Muscle layer of colon (tissue), 2 donors: ENCODE results near the gene PRR16.

Experiments
- H3K27ac ChIP-seq: one replicate; pipeline ENCODE4 v1.7.0; 2013; ENCODE audit warnings: low read depth, mild to moderate bottlenecking, low read length, moderate library complexity
- H3K27me3 ChIP-seq, 2 donors: one replicate each; pipeline ENCODE4 v1.7.0; 2013; ENCODE audit warnings: low read length in 2 of 2, mild to moderate bottlenecking in 2 of 2; ENCODE audit not compliant: insufficient read depth in 2 of 2, control insufficient read depth in 1 of 2
- H3K36me3 ChIP-seq: one replicate; pipeline ENCODE4 v1.7.0; 2013; ENCODE audit warnings: mild to moderate bottlenecking, low read length; ENCODE audit not compliant: insufficient read depth
- H3K4me1 ChIP-seq: one replicate; pipeline ENCODE4 v1.7.0; 2013; ENCODE audit warnings: mild to moderate bottlenecking, low read length; ENCODE audit not compliant: insufficient read depth
- H3K4me3 ChIP-seq, 2 donors: one replicate each; pipeline ENCODE4 v1.7.0; 2013; ENCODE audit warnings: low read length in 2 of 2, low read depth in 1 of 2, mild to moderate bottlenecking in 1 of 2, moderate library complexity in 1 of 2
- H3K9ac ChIP-seq: one replicate; pipeline ENCODE4 v1.7.0; 2013; ENCODE audit warnings: low read length
- H3K9me3 ChIP-seq: one replicate; pipeline ENCODE4 v1.7.0; 2013; ENCODE audit warnings: mild to moderate bottlenecking, low read length
- donor health status: abdominal sarcoma.
- donor health status: Adenocarcinoma of cecum.

PRR16 gene

DNA sequence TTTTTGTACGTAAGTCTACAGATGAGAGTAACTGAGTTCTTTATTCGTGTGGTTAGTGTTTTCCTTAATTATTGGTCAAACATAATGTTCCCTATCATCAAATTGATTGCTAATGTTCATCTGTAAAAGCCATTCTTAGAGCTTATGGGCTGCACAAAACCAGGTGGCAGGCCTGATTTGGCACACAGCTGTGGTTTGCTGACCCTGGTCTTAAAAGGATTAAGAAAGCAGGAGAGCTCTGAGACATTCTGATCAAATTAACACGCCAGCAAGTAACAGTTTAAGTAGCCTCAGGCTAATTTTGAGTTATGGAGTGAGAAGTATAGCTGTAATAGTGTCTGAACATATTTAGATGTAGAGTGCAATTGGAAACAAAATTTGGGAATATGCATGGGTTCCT is 63.2 kb downstream of the PRR16 start:
- Histone ChIP-seq H3K9ac (no peak overlapping the region), H3K4me3 (no peak overlapping the region), H3K36me3 (no peaks in the 10 kb centered on the region), H3K27ac (no peak overlapping the region), H3K27me3 (no peaks in the 10 kb centered on the region), H3K4me1 (no peaks in the 10 kb centered on the region), H3K9me3 (no peaks in the 10 kb centered on the region)

DNA sequence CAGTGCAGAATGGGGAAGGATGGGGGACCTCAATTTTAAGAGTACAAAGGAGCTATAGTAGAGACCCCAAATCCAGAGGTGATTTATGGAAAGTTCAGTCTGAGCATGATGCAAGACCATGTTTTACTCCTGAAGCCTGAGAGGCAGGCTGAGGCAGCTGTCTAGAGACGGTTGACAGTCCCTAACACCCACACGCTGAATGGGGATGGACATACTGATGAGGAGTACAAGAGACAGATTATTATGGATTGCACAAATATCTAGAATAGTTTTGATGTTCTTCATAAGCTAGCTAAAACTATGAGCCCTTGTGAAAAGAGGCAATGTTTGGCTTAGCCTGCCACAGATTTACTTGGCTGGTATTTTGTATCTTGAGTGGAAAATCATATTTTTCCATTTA is 64.5 kb downstream of the PRR16 start:
- H3K27me3 ChIP-seq, result no peaks in the 10 kb centered on the region
- no peak overlapping the region for H3K4me3 ChIP-seq
- H3K9ac ChIP-seq, result no peak overlapping the region
- no peaks in the 10 kb centered on the region for H3K9me3 ChIP-seq
- H3K36me3 ChIP-seq, result no peaks in the 10 kb centered on the region
- H3K4me1 ChIP-seq, result no peaks in the 10 kb centered on the region
- H3K27ac ChIP-seq, result no peak overlapping the region

DNA sequence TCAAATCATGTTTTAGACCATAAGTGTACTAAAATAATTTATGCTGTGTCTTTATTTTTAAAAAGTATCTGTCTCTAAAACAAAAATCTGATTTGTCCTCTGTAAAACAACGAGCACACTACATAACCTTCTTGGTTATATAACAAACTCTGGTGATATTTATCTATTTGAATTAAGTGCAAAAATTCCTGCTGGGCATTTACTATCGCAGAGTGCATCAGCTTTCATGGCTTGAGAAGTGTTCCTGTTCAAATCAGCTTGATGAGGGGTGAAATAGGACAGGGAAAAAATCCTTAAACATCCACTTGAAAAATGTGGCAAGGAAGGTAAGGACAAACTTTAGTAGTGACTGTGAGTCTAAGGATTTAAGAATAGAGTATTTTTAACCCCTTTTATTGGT is 65.3 kb downstream of the PRR16 start:
- no peaks in the 10 kb centered on the region for H3K9me3 ChIP-seq
- no peak overlapping the region for H3K4me3 ChIP-seq
- H3K36me3 ChIP-seq, result no peaks in the 10 kb centered on the region
- H3K27me3 ChIP-seq, result no peaks in the 10 kb centered on the region
- no peaks in the 10 kb centered on the region for H3K4me1 ChIP-seq
- no peak overlapping the region for H3K27ac ChIP-seq
- H3K9ac ChIP-seq, result no peak overlapping the region

DNA sequence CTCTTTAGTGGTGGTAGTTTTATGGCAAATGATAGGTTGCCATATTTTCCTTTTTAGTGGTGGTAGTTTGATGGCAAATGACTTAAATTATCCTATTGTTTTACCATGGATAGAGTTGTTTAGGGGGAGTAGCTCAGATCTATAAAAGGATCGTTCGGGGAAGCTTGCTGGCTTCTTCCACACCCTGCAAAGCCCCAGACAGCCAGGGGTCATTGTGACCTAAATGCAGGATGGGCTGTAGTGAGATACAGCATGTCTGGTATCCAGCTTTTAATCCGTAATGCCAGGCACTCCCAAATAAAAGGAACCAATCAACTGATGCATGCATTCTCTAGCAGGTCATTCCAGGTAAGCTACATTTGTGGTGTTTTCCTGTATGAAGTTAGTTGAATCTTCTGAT is 67.1 kb downstream of the PRR16 start:
- Histone ChIP-seq H3K4me1 (no peaks in the 10 kb centered on the region), H3K9me3 (no peaks in the 10 kb centered on the region), H3K36me3 (no peaks in the 10 kb centered on the region), H3K9ac (no peak overlapping the region), H3K4me3 (no peak overlapping the region), H3K27me3 (no peaks in the 10 kb centered on the region), H3K27ac (no peak overlapping the region)

DNA sequence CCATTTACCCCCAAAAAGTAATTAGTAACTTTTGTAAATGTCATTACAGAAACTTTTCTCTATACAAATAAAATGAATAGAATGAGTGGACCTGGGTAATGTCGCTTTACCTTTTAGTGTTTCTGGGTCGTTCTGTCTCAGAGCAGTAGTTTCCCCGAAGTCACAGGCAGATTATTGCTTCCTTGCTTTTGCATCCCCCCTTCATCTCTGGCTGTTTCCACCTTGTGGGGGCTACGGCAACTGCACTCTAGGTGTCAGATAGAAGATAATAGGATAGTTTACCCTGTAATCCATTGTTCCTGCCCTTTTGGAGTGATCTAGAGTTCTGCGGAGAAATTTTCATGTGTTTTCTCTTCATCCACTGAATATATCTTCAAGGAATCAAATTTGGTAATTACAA is 68.7 kb downstream of the PRR16 start:
- Histone ChIP-seq H3K27me3 (no peaks in the 10 kb centered on the region), H3K36me3 (no peaks in the 10 kb centered on the region), H3K4me3 (no peak overlapping the region), H3K9me3 (no peaks in the 10 kb centered on the region), H3K4me1 (no peaks in the 10 kb centered on the region), H3K9ac (no peak overlapping the region), H3K27ac (no peak overlapping the region)

DNA sequence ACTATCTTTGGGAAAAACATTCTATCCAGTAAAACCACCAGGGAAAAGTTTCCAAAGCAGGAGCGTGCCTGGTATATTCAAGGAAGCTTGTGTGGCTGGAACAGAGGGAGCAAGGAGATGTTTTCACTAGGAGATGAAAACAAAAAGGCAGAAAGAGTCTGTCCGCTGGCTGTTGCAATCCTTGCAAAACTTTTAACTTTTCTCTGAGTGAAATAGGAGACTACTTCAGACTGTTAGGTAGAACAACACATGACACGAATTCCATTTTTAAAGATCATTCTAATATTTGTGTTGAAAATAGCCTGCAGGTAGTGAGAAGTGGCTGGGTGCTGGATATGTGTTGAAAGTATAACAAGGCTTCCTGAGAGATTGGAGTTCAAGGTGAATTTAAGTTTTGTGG is 69.5 kb downstream of the PRR16 start:
- no peaks in the 10 kb centered on the region for H3K9me3 ChIP-seq
- no peaks in the 10 kb centered on the region for H3K27me3 ChIP-seq

DNA sequence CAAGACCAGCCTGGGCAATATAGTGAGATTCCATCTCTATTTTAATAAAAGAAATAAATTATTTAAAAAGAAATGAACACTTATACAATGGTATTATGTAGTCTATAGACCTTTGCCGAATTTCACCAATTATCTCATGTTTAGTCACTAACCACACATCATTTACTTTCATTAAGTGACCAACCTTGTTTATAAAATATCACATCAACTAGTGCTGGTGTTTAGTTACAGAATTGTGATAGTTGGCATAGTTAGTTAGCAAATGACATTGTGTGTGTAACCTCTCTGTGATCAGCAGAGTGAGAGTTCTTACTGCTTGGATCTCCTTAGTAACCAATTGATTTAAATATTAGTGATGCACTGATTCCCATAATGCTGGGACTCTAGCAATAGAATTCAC is 71.8 kb downstream of the PRR16 start:
- no peaks in the 10 kb centered on the region for H3K27me3 ChIP-seq
- H3K27ac ChIP-seq, result no peak overlapping the region
- H3K4me1 ChIP-seq, result no peaks in the 10 kb centered on the region
- no peak overlapping the region for H3K9ac ChIP-seq
- H3K36me3 ChIP-seq, result no peaks in the 10 kb centered on the region
- H3K4me3 ChIP-seq, result no peak overlapping the region
- H3K9me3 ChIP-seq, result no peaks in the 10 kb centered on the region

More for the DNA sequence above, 69.5 kb downstream of the PRR16 start:
- H3K36me3 ChIP-seq, result no peaks in the 10 kb centered on the region
- no peak overlapping the region for H3K4me3 ChIP-seq
- no peak overlapping the region for H3K27ac ChIP-seq
- H3K4me1 ChIP-seq, result no peaks in the 10 kb centered on the region
- no peak overlapping the region for H3K9ac ChIP-seq

DNA sequence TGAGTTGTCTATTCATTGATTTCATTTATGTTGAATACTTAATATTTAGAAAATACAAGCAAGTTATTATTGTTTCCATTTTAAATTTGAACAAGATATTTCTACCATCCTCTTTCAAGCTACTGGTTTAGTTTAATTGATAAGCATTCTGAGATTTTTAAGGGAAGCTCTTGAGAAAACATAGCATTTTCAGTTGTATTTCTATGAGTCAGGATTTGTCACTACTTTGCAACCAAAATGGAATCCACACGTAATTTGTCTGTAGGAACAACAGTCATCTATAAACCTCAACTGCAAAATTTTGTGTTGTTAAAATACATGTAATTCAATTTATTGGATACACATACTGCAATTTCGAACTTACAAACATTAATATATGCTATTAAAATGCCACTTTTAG is 74.0 kb downstream of the PRR16 start:
- Histone ChIP-seq H3K4me3 (no peak overlapping the region), H3K9ac (no peak overlapping the region), H3K27ac (no peak overlapping the region), H3K4me1 (no peaks in the 10 kb centered on the region), H3K9me3 (no peaks in the 10 kb centered on the region), H3K36me3 (no peaks in the 10 kb centered on the region), H3K27me3 (no peaks in the 10 kb centered on the region)

DNA sequence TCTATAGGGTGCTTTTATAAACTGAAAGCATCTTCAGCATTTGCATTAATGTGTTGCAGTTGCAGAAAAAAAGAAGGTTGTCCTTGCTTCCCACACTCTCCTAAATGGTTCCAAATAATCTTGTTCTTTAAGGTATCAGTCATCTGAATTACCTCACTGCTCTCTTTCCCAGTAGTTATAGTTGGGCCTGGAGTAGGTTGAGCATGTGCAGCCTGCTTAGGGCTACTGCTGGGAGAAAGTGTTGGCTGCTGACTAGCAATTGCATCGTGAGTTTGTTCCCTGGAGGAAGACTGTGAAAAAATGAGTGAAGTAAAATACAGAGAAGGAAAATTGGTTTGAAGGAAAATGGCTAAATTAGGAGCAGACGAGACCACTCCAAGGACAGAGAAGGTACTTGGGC is 74.5 kb downstream of the PRR16 start:
- Histone ChIP-seq H3K27ac (no peak overlapping the region), H3K9ac (no peak overlapping the region), H3K4me3 (no peak overlapping the region), H3K9me3 (no peaks in the 10 kb centered on the region), H3K4me1 (no peaks in the 10 kb centered on the region), H3K36me3 (no peaks in the 10 kb centered on the region), H3K27me3 (no peaks in the 10 kb centered on the region)

DNA sequence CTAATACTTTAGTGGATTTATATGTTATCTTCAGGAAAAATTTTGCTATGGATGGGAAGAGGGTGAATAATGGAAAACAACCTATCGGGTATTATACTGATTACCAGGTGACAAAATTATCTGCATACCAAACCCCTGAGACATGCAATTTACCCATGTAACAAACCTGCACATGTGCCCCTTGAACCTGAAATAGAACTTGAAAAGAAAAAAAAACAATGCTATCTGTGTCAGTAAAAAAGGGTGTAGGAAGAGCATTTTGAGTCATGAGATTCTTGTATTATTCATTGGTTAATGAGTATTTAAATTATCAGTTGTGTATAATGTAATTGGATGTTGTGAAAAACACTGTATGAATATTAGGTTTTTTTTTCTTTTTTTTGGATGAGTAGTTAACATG is 75.4 kb downstream of the PRR16 start:
- Histone ChIP-seq H3K9me3 (no peaks in the 10 kb centered on the region), H3K4me3 (no peak overlapping the region), H3K27ac (no peak overlapping the region), H3K36me3 (no peaks in the 10 kb centered on the region), H3K27me3 (no peaks in the 10 kb centered on the region), H3K9ac (no peak overlapping the region), H3K4me1 (no peaks in the 10 kb centered on the region)

DNA sequence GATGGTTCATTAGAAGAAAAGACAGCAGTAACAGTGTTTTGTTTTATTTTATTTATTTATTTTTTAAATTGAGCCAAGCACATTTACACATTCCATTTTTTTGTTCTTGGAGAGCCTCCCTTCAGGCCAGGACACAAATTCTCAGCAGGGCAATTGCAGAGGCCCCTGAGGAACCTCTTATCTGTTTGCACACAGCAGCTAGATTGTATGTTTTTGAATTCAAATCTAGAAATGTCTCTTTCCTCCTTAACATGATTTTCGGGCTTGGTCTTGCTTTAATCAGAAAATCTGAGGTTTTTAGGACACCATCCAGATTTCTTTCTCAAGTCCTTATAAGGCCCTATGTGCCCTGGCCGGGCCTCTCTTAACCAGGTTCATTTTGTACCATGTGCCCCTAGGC is 76.0 kb downstream of the PRR16 start:
- Histone ChIP-seq H3K9ac (no peak overlapping the region), H3K27ac (no peak overlapping the region), H3K9me3 (no peaks in the 10 kb centered on the region), H3K4me1 (no peaks in the 10 kb centered on the region), H3K27me3 (no peaks in the 10 kb centered on the region), H3K4me3 (no peak overlapping the region), H3K36me3 (no peaks in the 10 kb centered on the region)

DNA sequence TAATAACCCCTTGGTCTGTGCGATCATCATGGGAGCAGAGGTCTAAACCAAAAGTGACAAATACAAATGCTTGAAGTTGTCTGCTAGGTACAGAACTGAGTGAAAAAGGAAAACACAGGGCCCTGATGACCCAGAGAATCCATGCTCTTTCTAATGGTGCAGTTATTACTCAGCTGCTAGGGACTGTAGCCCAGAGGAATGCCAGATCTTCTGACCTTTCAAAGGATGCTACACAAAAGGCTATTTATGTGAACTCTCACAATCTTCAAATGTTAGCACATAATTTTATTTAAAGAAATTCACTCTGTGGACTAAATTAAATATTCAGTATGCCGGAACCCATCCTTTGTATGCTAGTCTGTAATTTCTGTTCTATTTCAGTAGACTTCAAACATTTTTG is 79.9 kb downstream of the PRR16 start:
- H3K9ac ChIP-seq, result no peak overlapping the region
- H3K4me1 ChIP-seq, result no peaks in the 10 kb centered on the region
- no peak overlapping the region for H3K27ac ChIP-seq
- no peaks in the 10 kb centered on the region for H3K36me3 ChIP-seq
- H3K9me3 ChIP-seq, result no peaks in the 10 kb centered on the region
- H3K4me3 ChIP-seq, result no peak overlapping the region
- no peaks in the 10 kb centered on the region for H3K27me3 ChIP-seq
